Liver (tissue), 9 donors: ENCODE data around the gene SLC2A9. TPM values are rescaled to one million over a fixed set of nuclear protein-coding genes. Genes with fewer than 3 reads are reported as not detected.

Source experiments
- DNase-seq: peaks from one replicate; pipeline ENCODE4 v3.0.0-alpha.2; 2017; ENCODE audit warnings: low spot score
- H3K27ac ChIP-seq, 2 donors: one replicate each; pipeline ENCODE4 v1.7.0; 2013; ENCODE audit warnings: inconsistent platforms in 2 of 2, low read length in 2 of 2, control low read depth in 1 of 2, low read depth in 1 of 2, mild to moderate bottlenecking in 1 of 2
- H3K27me3 ChIP-seq, 4 donors: one replicate each; pipeline versions ENCODE4 v1.6.1 to v1.7.0; 2013; ENCODE audit warnings: low read length in 3 of 4, inconsistent platforms in 1 of 4, mild to moderate bottlenecking in 1 of 4, moderate library complexity in 1 of 4; ENCODE audit not compliant: control insufficient read depth in 4 of 4, insufficient read depth in 4 of 4
- H3K36me3 ChIP-seq, 4 donors: one replicate each; pipeline versions ENCODE4 v1.6.1 to v1.7.0; 2013; ENCODE audit warnings: low read length in 3 of 4, mild to moderate bottlenecking in 3 of 4, low read depth in 1 of 4, moderate library complexity in 1 of 4; ENCODE audit not compliant: control insufficient read depth in 4 of 4, insufficient read depth in 3 of 4
- H3K4me1 ChIP-seq, 4 donors: one replicate each; pipeline versions ENCODE4 v1.6.1 to v1.7.0; 2013; ENCODE audit warnings: low read length in 3 of 4, mild to moderate bottlenecking in 3 of 4, moderate library complexity in 1 of 4; ENCODE audit not compliant: control insufficient read depth in 4 of 4, insufficient read depth in 4 of 4
- H3K4me3 ChIP-seq, 3 donors: one replicate each; pipeline versions ENCODE4 v1.6.1 to v1.7.0; 2013; ENCODE audit warnings: low read length in 3 of 3, control low read depth in 1 of 3, low read depth in 1 of 3, mild to moderate bottlenecking in 1 of 3
- H3K9ac ChIP-seq, 2 donors: one replicate each; pipeline ENCODE4 v1.7.0; 2013; ENCODE audit warnings: low read length in 2 of 2, mild to moderate bottlenecking in 2 of 2, moderate library complexity in 2 of 2, control low read depth in 1 of 2, low read depth in 1 of 2
- H3K9me3 ChIP-seq, 4 donors: one replicate each; pipeline versions ENCODE4 v1.6.1 to v1.7.0; 2013; ENCODE audit warnings: low read length in 3 of 4; ENCODE audit not compliant: control insufficient read depth in 4 of 4
- ATF3 ChIP-seq: IDR thresholded peaks from 2 replicates; pipeline ENCODE4 v1.6.1; 2016; ENCODE audit warnings: antibody characterized with exemption
- CTCF ChIP-seq: fragments of 150-350 bp; IDR thresholded peaks from 2 replicates; pipeline ENCODE4 v1.5.1; 2017; ENCODE audit warnings: improper control_type of control experiment, low read depth, low read length; ENCODE audit not compliant: missing input control
- FOXA1 ChIP-seq: IDR thresholded peaks from 2 replicates; pipeline ENCODE4 v1.6.1; 2016; ENCODE audit warnings: antibody characterized with exemption
- FOXA2 ChIP-seq: IDR thresholded peaks from 2 replicates; pipeline ENCODE4 v1.6.1; 2016; ENCODE audit warnings: antibody characterized with exemption
- GABPA ChIP-seq, 2 donors: IDR thresholded peaks in 1 of 2; conservative IDR thresholded peaks in 1 of 2; 2 replicates each; pipeline ENCODE4 v1.6.1; 2016; ENCODE audit warnings: antibody characterized with exemption in 2 of 2, mild to moderate bottlenecking in 1 of 2, moderate library complexity in 1 of 2
- HNF4A ChIP-seq, 2 donors: conservative IDR thresholded peaks; 2 replicates each; pipeline ENCODE4 v1.6.1; 2016; ENCODE audit warnings: antibody characterized with exemption in 2 of 2, mild to moderate bottlenecking in 2 of 2
- HNF4G ChIP-seq: IDR thresholded peaks from 2 replicates; pipeline ENCODE4 v1.6.1; 2016; ENCODE audit warnings: antibody characterized with exemption
- JUND ChIP-seq, 2 donors: IDR thresholded peaks; 2 replicates each; pipeline ENCODE4 v1.6.1; 2016; ENCODE audit warnings: antibody characterized with exemption in 2 of 2
- MAX ChIP-seq: IDR thresholded peaks from 2 replicates; pipeline ENCODE4 v1.6.1; 2016; ENCODE audit warnings: antibody characterized with exemption
- NR2F2 ChIP-seq: IDR thresholded peaks from 2 replicates; pipeline ENCODE4 v1.6.1; 2016; ENCODE audit warnings: antibody characterized with exemption
- RAD21 ChIP-seq, 2 donors: IDR thresholded peaks; 2 replicates each; pipeline ENCODE4 v1.6.1; 2016; ENCODE audit warnings: antibody characterized with exemption in 2 of 2, mild to moderate bottlenecking in 2 of 2
- REST ChIP-seq: IDR thresholded peaks from 2 replicates; pipeline ENCODE4 v1.6.1; 2016; ENCODE audit warnings: antibody characterized with exemption, mild to moderate bottlenecking
- RXRA ChIP-seq, 2 donors: IDR thresholded peaks; 2 replicates each; pipeline ENCODE4 v1.6.1; 2017 to 2018; ENCODE audit warnings: antibody characterized with exemption in 2 of 2, mild to moderate bottlenecking in 1 of 2
- SP1 ChIP-seq: IDR thresholded peaks from 2 replicates; pipeline ENCODE4 v1.6.1; 2018; ENCODE audit warnings: antibody characterized with exemption, mild to moderate bottlenecking
- TAF1 ChIP-seq: conservative IDR thresholded peaks from 2 replicates; pipeline ENCODE4 v1.6.1; 2016; ENCODE audit warnings: antibody characterized with exemption, mild to moderate bottlenecking
- YY1 ChIP-seq: IDR thresholded peaks from 2 replicates; pipeline ENCODE4 v1.6.1; 2016; ENCODE audit warnings: antibody characterized with exemption, mild to moderate bottlenecking
- WGBS: extraction: QIAGEN DNeasy Blood & Tissue Kit; methylation state at CpG from one replicate; pipeline ENCODE4 v1.1.7; 2013; 5-methylcytosine and 5-hydroxymethylcytosine counted together
- polyA plus RNA-seq, 2 donors: library from polyadenylated mRNA; stranded (reverse) in 1 of 2; unstranded in 1 of 2; fragments of 200-250 nt in 1 of 2; fragments of >200 nt in 1 of 2; fragmentation: Nextera tagmentation in 1 of 2; extraction: Ambion mirVana in 1 of 2; gene quantifications; one replicate each; pipeline versions ENCODE4 v1.2.1 to v1.2.3, GENCODE V29; 2013 to 2015
- total RNA-seq, 2 donors: library from RNA; depleted of rRNA; stranded (reverse); fragments of >200 nt; gene quantifications; one replicate each; pipeline ENCODE4 v1.2.3, GENCODE V29; 2014
- donor health status: healthy.
- donor health status: healthy.
- donor health status: healthy.
- donor health status: healthy.
- donor health status: healthy.

SLC2A9 gene
- total and polyA plus RNA-seq, 4 donors = 6.2 to 49.0 (median 21.6) TPM

GRCh38 chr4:9861561-9861960 is 159.7 kb downstream of the SLC2A9 start:
- WGBS = 95% methylated on average over 3 of the region's 3 CpGs
- TF ChIP-seq RAD21 (IDR thresholded peaks at IDR 0.05) (no peak), ATF3 (no peak), SP1 (no peak), CTCF (no peak), FOXA1 (no peak), HNF4A (conservative IDR thresholded peaks at IDR 0.05) (no peak)
- no peak overlapping the region for H3K4me3 ChIP-seq
- H3K27me3 ChIP-seq = no peaks in the 10 kb centered on the region
- no peak overlapping the region for H3K27ac ChIP-seq
- DNase-seq = no peak
- H3K4me1 ChIP-seq = no peaks in the 10 kb centered on the region
- H3K9me3 ChIP-seq = no peaks in the 10 kb centered on the region
- H3K9ac ChIP-seq = no peak overlapping the region
- H3K36me3 ChIP-seq = peaks cover 0 to 12% (median 7%) of the 10 kb centered on the region in 4 donors

GRCh38 chr4:9859810-9860209 is 161.5 kb downstream of the SLC2A9 start:
- 94% methylated on average over 6 of the region's 6 CpGs for WGBS
- Histone ChIP-seq H3K9ac (no peak overlapping the region), H3K9me3 (no peaks in the 10 kb centered on the region), H3K27ac (no peak overlapping the region), H3K36me3 (peaks cover 0 to 12% (median 7%) of the 10 kb centered on the region in 4 donors), H3K4me3 (no peak overlapping the region), H3K27me3 (no peaks in the 10 kb centered on the region), H3K4me1 (no peaks in the 10 kb centered on the region)
- DNase-seq = no peak
- TF ChIP-seq MAX (no peak), YY1 (no peak)

GRCh38 chr4:9849538-9849920 is 171.8 kb downstream of the SLC2A9 start:
- WGBS = 96% methylated on average over 2 of the region's 2 CpGs
- H3K4me3 ChIP-seq = no peak overlapping the region
- H3K9ac ChIP-seq = no peak overlapping the region
- TF ChIP-seq JUND (IDR thresholded peaks at IDR 0.05) = no peak
- no peaks in the 10 kb centered on the region for H3K27me3 ChIP-seq
- H3K36me3 ChIP-seq = no peaks in the 10 kb centered on the region
- H3K9me3 ChIP-seq = no peaks in the 10 kb centered on the region
- no peak overlapping the region for H3K27ac ChIP-seq
- H3K4me1 ChIP-seq = no peaks in the 10 kb centered on the region
- no peak for DNase-seq

GRCh38 chr4:9847968-9848748 is 173.1 kb downstream of the SLC2A9 start:
- Histone ChIP-seq H3K4me1 (no peaks in the 10 kb centered on the region), H3K27ac (no peak overlapping the region), H3K9me3 (no peaks in the 10 kb centered on the region), H3K36me3 (no peaks in the 10 kb centered on the region), H3K27me3 (no peaks in the 10 kb centered on the region), H3K9ac (no peak overlapping the region), H3K4me3 (no peak overlapping the region)
- WGBS = 92% methylated on average over 5 of the region's 5 CpGs
- no peak for DNase-seq
- no peak for TF ChIP-seq RAD21 (IDR thresholded peaks at IDR 0.05)
- no peak for TF ChIP-seq YY1
- no peak for TF ChIP-seq JUND (IDR thresholded peaks at IDR 0.05)
- TF ChIP-seq SP1 = no peak
- no peak for TF ChIP-seq FOXA2
- no peak for TF ChIP-seq REST
- TF ChIP-seq TAF1 = no peak
- TF ChIP-seq GABPA (IDR thresholded peaks at IDR 0.05 in 1 of 2, conservative IDR thresholded peaks at IDR 0.05 in 1 of 2) = no peak
- TF ChIP-seq HNF4G = no peak
- no peak for TF ChIP-seq MAX
- no peak for TF ChIP-seq HNF4A (conservative IDR thresholded peaks at IDR 0.05)
- no peak for TF ChIP-seq RXRA (IDR thresholded peaks at IDR 0.05)
- no peak for TF ChIP-seq NR2F2
- TF ChIP-seq FOXA1 = no peak
- no peak for TF ChIP-seq ATF3
